Loucy (cell line): Measurements from ENCODE around the gene DPYSL4.

Experiments used
- CTCF ChIP-seq: fragments of 200-600 bp; sonication (generic); conservative IDR thresholded peaks from 2 replicates; pipeline ENCODE4 v1.5.1; 2014; ENCODE audit warnings: mild to moderate bottlenecking, antibody characterized with exemption, low read length
- EZH2phosphoT487 ChIP-seq: fragments of 200-600 bp; IDR thresholded peaks from 2 replicates; pipeline ENCODE4 v1.6.1; 2018; ENCODE audit warnings: antibody characterized with exemption, mild to moderate bottlenecking, moderate library complexity, borderline replicate concordance

DNA sequence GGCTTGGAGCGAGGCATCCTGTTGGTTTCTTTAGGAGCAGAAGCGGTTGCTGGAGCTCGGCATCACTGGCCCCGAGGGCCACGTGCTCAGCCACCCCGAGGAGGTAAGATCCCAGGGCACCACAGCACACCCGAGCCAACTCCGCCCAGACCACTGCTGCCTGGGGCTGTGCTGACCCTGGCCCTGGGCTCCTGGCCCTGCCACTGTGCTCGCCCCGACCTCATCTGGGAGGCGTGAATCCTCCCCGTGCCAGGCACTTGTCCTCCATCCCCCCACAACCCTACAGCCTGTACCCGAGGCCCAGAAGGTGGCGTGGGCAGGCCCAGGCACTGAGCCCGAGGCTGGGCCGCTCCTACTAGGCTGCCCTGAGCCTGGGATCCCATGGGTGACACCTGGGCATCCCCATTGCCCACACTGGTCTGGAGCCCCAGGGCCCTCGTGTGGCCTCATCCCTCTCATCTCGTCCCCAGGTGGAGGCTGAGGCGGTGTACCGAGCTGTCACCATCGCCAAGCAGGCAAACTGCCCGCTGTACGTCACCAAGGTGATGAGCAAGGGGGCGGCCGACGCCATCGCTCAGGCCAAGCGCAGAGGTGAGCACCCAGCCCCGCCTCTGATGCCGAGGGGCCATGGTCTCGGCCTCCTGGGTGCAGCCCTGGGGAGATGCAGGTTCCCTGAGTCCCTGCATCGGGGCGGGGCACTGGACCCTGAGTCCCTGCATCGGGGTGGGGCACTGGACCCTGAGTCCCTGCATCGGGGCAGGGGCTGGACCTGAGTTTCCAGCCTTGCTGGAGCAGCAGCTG, 11.8 kb downstream of the DPYSL4 start:
- no peak for TF ChIP-seq CTCF
- TF ChIP-seq EZH2phosphoT487: no peak
